GM21825 (cell line): ENCODE results near the gene BRS3.
"Not testable (repeated sequence)": the region's sequence is repeated elsewhere in the genome, so short reads cannot be mapped to it uniquely, and the experiment has no call there.

Source experiments
- ATAC-seq: cut with Tn5 transposase; IDR thresholded peaks from one replicate; pipeline ENCODE4 v1.9.1; 2021; ENCODE audit warnings: mild to moderate bottlenecking, moderate library complexity; ENCODE audit not compliant: unreplicated experiment

The BRS3 gene

GRCh38 chrX:136487647-136488046 lies at the start of gene BRS3:
BRS3 (plus strand) TSS chrX:136487947; CDS start chrX:136488115, 168 bp downstream.
- ATAC-seq: no peak

- ATAC-seq: no peak
Measured at GRCh38 chrX:136438192-136438591, 49.6 kb upstream of the BRS3 start.

- ATAC-seq: not testable (repeated sequence)
Measured at GRCh38 chrX:136445674-136446073, 42.1 kb upstream of the BRS3 start.

DNA sequence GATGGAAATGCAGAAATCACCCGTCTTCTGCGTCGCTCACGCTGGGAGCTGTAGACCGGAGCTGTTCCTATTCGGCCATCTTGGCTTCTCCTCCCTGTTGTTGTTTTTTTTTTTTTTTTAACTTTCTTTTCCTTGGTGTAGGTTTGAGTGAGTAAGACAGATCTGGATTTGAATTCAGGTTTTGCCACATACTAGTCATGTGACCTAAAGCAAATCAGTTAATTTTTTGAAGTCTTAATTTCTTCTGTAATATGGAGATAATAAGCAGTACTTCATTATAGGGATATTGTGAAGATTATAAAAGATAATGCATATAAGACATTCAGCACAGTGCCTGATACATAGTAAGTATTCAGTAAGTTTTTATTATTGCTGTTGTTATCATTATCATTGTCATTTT lies 41.5 kb upstream of the BRS3 start:
- ATAC-seq: no peak

DNA sequence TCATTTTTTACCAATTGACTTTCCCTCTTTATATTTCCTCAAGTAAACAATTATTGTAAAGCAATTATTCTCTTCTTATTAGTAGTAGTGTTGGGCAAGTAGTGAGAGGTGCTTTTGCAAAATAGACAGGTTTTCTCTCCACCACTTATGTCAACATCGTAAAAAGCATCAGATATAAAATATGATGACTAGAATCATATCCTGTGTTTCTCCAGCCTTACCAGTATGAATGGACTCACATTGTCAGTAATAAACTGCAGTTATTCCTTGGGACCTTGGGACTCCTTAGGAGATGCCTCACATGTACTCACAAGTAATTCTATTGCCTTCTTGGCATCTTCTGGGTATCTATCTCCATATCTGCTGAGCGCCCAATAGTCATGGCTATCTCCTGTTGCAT lies 40.4 kb upstream of the BRS3 start:
- no peak for ATAC-seq

DNA sequence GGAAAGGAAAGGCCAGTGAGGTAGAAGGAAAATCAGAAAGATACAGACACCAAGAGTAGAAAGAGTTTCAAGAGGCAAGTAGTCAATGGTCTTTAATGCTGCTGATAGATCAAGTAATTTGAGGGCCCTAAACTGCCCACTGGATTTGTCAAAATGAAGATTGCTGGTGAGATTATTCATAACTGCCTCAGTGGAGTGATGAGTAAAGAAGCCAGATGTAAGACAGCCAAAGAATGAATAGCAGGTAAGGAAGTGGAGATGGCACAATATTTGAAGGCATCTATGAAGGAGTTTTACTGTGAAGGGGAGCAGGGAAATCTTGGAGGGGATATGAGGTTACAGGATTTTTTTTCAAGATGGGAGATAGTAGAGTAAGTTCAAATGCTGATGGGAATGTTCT lies 39.8 kb upstream of the BRS3 start:
- no peak for ATAC-seq

DNA sequence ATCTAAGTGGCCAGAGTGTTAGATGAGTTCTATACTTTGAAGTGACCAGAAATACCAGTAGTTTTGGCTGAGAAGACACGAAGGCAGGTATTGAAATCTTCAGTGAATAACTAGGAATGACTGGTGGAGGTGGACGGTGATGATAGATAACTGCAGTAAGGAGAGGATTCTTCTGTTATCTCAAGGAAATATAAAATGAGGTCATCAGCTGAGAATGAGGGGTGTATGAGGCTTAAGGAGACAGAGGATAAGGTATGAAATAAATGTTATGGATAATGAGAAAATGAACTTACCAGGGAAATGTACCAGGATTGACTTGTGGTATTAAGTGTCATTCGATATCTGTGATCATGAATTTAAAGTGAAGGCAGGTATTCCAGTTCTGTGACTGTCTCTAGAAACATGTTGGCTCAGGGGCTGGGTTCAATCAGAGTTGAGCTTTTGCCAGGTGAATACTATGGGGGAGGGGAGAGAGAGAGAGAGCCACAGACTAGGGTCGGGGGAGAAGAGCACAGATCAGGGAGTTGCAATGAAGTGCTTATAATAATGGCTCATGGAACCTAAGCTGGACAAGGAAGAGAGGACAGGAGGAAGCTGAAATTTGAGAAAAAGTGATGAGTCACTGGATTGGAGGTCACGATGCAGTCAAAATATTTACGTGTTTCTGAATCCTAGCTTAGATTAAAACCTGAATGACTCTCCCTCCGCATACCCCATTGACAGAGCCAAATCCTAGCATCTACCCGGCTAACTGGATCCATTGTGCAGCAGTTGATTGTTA lies 37.5 kb upstream of the BRS3 start:
- no peak for ATAC-seq

- no peak for ATAC-seq
Measured at GRCh38 chrX:136452614-136453013, 35.1 kb upstream of the BRS3 start.

DNA sequence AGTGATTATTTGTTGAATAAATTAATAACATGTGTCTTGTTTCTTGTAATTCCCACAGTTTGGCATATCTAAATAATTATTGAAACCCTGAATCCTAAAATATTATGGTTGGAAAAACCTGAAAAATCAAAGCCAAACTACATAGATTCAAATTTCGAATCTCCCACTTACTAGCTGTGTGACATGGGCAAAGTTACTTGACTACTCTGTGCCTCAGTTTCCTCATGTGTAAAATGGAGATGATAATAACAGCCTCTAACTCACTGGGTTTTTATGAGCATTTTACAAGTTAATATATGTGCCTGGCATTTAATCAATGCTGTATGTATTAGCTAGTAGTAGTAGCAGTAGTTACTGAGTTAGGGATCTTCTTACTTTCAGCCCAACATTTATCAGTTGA lies 34.6 kb upstream of the BRS3 start:
- no peak for ATAC-seq

- no peak for ATAC-seq
Measured at GRCh38 chrX:136453771-136454170, 34.0 kb upstream of the BRS3 start.

DNA sequence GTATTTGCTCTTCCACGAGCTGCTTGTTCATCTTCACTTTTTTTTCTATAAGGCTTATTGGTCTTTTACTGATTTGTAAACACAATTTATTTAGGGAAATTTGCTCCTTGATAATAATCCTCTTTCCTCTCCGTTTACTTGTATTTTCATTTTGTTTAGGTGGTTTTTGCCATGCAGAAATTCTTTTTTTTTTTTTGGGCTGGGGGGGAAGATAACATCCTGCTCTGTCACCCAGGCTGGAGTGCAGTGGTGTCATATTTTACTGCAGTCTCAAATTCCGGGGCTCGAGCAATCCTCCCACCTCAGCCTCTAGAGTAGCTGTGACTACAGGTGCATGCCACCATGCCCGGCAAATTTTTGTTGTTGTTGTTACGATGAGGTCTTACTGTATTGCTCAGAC lies 31.6 kb upstream of the BRS3 start:
- no peak for ATAC-seq

- no peak for ATAC-seq
Measured at GRCh38 chrX:136457303-136457917, 30.3 kb upstream of the BRS3 start.

DNA sequence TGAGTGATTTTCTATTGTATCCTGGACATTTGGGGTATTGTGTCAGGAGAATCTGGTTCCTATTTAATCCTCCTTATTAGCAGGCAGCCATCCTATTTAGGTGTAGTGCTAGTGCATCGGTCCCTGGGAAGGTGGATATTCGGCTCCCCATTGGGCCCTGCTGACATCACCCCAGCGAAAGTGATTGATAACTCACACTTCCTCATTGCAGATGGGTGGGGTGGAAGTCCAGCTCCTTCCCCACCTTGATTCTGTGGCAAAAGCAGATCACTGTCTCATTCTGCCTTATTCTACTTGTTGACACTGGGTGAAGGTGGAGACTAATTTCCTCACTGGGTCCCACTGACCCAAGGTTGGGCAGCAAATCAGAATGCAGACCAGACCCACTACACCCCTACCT lies 23.2 kb upstream of the BRS3 start:
- no peak for ATAC-seq

GRCh38 chrX:136467303-136467702 lies 20.4 kb upstream of the BRS3 start:
- no peak for ATAC-seq

- no peak for ATAC-seq
Measured at GRCh38 chrX:136468391-136469103, 19.2 kb upstream of the BRS3 start.

DNA sequence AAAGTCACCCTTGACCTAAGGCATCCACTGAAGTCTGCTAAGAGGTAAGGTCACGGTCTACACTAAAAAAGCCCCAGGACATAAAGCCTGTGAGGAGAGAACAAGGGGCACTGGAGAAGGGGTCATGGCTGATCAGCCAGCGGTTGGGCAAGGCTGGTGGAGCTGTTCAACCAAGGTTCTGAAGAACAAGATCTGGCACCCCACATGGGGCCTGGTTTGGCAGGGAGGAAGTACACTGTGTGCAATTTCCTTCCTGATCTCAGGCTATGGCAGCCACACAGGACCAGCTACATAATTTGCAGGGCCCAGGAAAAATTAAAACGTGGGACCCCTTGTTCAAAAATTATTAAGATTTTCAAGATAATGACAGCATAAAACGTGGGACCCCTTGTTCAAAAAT lies 14.1 kb upstream of the BRS3 start:
- ATAC-seq: no peak

DNA sequence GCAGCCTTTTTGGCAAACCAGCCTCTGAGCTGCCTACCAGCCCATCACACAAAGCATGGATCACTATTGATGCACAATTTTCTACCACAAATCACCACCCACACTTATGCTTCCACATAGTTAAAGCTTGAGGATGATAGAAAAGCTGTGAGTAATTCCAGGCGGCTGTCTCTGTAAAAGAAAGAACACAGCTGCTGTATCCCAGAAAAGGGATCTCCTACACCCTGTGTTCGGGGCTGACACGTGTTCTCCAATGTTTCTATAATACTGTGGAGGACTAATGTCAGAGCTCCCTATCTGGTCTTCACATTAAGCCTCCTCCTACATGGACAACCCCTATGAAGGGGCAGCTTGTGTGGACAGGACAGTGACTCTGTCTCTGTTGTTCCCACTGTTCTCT lies 12.5 kb upstream of the BRS3 start:
- ATAC-seq: no peak

DNA sequence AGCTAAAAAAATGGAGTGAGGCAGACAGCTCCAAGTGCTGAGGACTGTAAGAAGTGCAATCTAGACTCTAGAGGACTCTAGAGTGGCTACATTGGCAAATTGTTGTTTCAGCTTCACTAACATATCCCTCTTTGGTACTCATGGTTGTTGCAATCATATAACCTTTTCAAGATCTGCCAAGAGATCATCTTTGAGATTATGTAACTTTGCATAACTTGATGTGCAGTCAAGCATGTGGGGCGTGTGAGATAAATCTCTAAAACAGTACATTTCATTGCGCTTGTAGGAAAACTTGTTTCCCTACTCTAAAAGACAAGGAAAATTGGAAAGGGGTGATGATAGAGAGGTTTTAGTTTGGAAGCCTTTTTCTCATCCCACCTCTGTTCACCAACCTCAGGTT lies 11.2 kb upstream of the BRS3 start:
- no peak for ATAC-seq

GRCh38 chrX:136477026-136477425 lies 10.7 kb upstream of the BRS3 start:
- no peak for ATAC-seq

DNA sequence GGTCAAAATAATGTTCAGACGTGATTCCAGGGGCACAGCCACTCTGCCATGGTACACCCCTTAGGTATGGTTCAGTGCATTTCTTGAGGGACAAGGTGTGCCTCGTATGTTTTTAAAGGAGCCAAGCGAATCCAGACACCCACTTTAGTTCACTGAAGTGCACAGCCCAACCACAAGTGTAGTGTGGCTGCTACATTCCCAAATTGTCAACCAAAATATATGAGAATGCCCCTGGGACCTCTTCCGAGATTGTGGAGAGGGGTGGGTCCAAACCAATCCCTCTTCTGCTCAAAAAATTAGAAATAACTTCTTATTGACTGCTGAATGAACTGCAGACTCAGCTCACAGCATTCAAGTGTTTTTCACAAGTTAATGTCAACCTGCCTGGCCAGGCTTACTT lies 7.4 kb upstream of the BRS3 start:
- no peak for ATAC-seq

- ATAC-seq: no peak
Measured at GRCh38 chrX:136488706-136489105, 959 bp downstream of the BRS3 start.

GRCh38 chrX:136491832-136492231 lies 4.1 kb downstream of the BRS3 start:
- no peak for ATAC-seq
